HepG2 (cell line): Measurements from ENCODE around the gene MYO16. TPM values are rescaled to one million over a fixed set of nuclear protein-coding genes. Genes with fewer than 3 reads are reported as not detected.

Experiments used
- ATAC-seq: fragments of 200-7000 bp; cut with Tn5 transposase; 3 replicates; pipeline ENCODE4 v1.9.1; 2020; ENCODE audit warnings: mild to moderate bottlenecking, moderate library complexity
- BruUV-seq: library from RNA; stranded (reverse); fragments of 400-500 nt; replicated peaks from 2 replicates; lab custom pipeline; 2021; lab: Mats Ljungman, UMichigan
- CTCF ChIA-PET: fragments of 300-600 bp; formaldehyde crosslinking; extraction: SDS; loops from one replicate; lab custom pipeline; 2021; ENCODE audit warnings: low total read pairs, inconsistent platforms, low intra/inter-chr PET ratio; lab: Yijun Ruan, JAX
- POLR2A ChIA-PET: fragments of 350-600 bp; sonication (Branson Sonifier 250); formaldehyde crosslinking; loops from one replicate; lab custom pipeline; 2020; ENCODE audit warnings: antibody characterized with exemption, inconsistent platforms; lab: Yijun Ruan, JAX
- DNase-seq: peaks from one replicate; pipeline ENCODE4 v3.0.0-alpha.2; 2015; ENCODE audit warnings: low spot score
- FAIRE-seq: peaks from 3 replicates; lab custom pipeline; 2011; peaks lifted over from hg19 to GRCh38; lab: Jason Lieb, UNC
- H2AFZ ChIP-seq: one replicate; pipeline ENCODE4 v1.6.1; 2011; ENCODE audit warnings: low read length, inconsistent platforms
- H3K27ac ChIP-seq: fragments of 300-600 bp; 3 replicates; pipeline ENCODE4 v1.8.0; 2011; ENCODE audit warnings: mixed run types, mild to moderate bottlenecking, mixed read lengths, low read length, inconsistent platforms; ENCODE audit not compliant: insufficient read depth; ENCODE audit errors: extremely low read length
- H3K27me3 ChIP-seq, 2 experiments: fragments of 200-600 bp in 1 of 2; 2 replicates in 1 of 2; 3 replicates in 1 of 2; pipeline versions ENCODE4 v1.6.0 to v1.8.0; 2011; ENCODE audit warnings: low read length in 2 of 2, mild to moderate bottlenecking in 2 of 2, moderate library complexity in 2 of 2, inconsistent platforms in 1 of 2; ENCODE audit not compliant: insufficient read depth in 2 of 2, control insufficient read depth in 1 of 2
- H3K36me3 ChIP-seq, 2 experiments: fragments of 200-600 bp in 1 of 2; replicated peaks in 1 of 2; 2 replicates in 1 of 2; 3 replicates in 1 of 2; pipeline versions ENCODE4 v1.5.1 to v1.8.0; 2011; ENCODE audit warnings: low read length in 2 of 2, inconsistent platforms in 1 of 2; ENCODE audit not compliant: insufficient read depth in 2 of 2, control insufficient read depth in 1 of 2
- H3K4me1 ChIP-seq: 2 replicates; pipeline ENCODE4 v1.5.1; 2012; ENCODE audit warnings: low read length, inconsistent platforms; ENCODE audit not compliant: insufficient read depth
- H3K4me2 ChIP-seq: 2 replicates; pipeline ENCODE4 v1.6.0; 2011; ENCODE audit warnings: low read depth, low read length, inconsistent platforms
- H3K4me3 ChIP-seq, 3 experiments: fragments of 200-600 bp in 1 of 3; sonication (generic), shearing (Covaris generic) in 1 of 3; replicated peaks in 1 of 3; 2 replicates each; pipeline ENCODE4 v1.5.1; 2011 to 2016; ENCODE audit warnings: low read length in 3 of 3, inconsistent platforms in 2 of 3, low read depth in 2 of 3, mild to moderate bottlenecking in 2 of 3, control low read depth in 1 of 3, mixed read lengths in 1 of 3; ENCODE audit not compliant: insufficient read depth in 1 of 3
- H3K79me2 ChIP-seq: one replicate; pipeline ENCODE4 v1.6.1; 2011; ENCODE audit warnings: low read length, inconsistent platforms; ENCODE audit not compliant: insufficient read depth
- H3K9ac ChIP-seq: 2 replicates; pipeline ENCODE4 v1.6.0; 2011; ENCODE audit warnings: mild to moderate bottlenecking, low read depth, low read length, inconsistent platforms; ENCODE audit not compliant: insufficient read depth
- H3K9me3 ChIP-seq: 2 replicates; pipeline ENCODE4 v1.5.1; 2012; ENCODE audit warnings: mild to moderate bottlenecking, low read length
- H4K20me1 ChIP-seq: 2 replicates; pipeline ENCODE4 v1.6.0; 2011; ENCODE audit warnings: inconsistent platforms, mild to moderate bottlenecking, low read length, moderate library complexity; ENCODE audit not compliant: insufficient read depth
- LBX2 ChIP-seq: sonication (generic); formaldehyde crosslinking; IDR thresholded peaks from 2 replicates; pipeline ENCODE4 v1.5.0; 2020; ENCODE audit warnings: missing genetic modification reagents, mild to moderate bottlenecking, borderline replicate concordance
- MAFF ChIP-seq: IDR thresholded peaks from 2 replicates; pipeline ENCODE4 v1.6.1; 2011; ENCODE audit warnings: low read depth, low read length, improper control_type of control experiment
- NFIC ChIP-seq: IDR thresholded peaks from 2 replicates; pipeline ENCODE4 v1.6.1; 2012; ENCODE audit warnings: mild to moderate bottlenecking, low read length, inconsistent platforms
- NONO ChIP-seq, 2 experiments: fragments of 450-650 bp in 1 of 2; sonication (generic) in 1 of 2; formaldehyde crosslinking in 1 of 2; IDR thresholded peaks in 1 of 2; conservative IDR thresholded peaks in 1 of 2; 2 replicates each; pipeline versions ENCODE4 v1.6.1 to v1.8.0; 2017 to 2022; ENCODE audit warnings: mild to moderate bottlenecking in 1 of 2, missing genetic modification reagents in 1 of 2, moderate library complexity in 1 of 2
- PHF20 ChIP-seq: sonication (generic); formaldehyde crosslinking; IDR thresholded peaks from 2 replicates; pipeline ENCODE4 v1.5.0; 2020; ENCODE audit warnings: mild to moderate bottlenecking, missing genetic modification reagents
- POLR2AphosphoS5 ChIP-seq: IDR thresholded peaks from 2 replicates; pipeline ENCODE4 v1.6.1; 2012; ENCODE audit warnings: low read depth, low read length
- TEAD2 ChIP-seq: sonication (generic); formaldehyde crosslinking; IDR thresholded peaks from 2 replicates; pipeline ENCODE4 v1.9.0; 2021; ENCODE audit warnings: missing genetic modification reagents
- ZBTB1 ChIP-seq: sonication (generic); formaldehyde crosslinking; IDR thresholded peaks from 2 replicates; pipeline ENCODE4 v1.4.0; 2020; ENCODE audit warnings: missing genetic modification reagents, borderline replicate concordance
- ZFP36L2 ChIP-seq: sonication (generic); formaldehyde crosslinking; IDR thresholded peaks from 2 replicates; pipeline ENCODE4 v1.4.0; 2020; ENCODE audit warnings: missing genetic modification reagents
- ZMAT5 ChIP-seq: sonication (generic); formaldehyde crosslinking; IDR thresholded peaks from 2 replicates; pipeline ENCODE4 v1.5.0; 2020; ENCODE audit warnings: mild to moderate bottlenecking, low read depth, missing genetic modification reagents, borderline replicate concordance
- ZNF737 ChIP-seq: sonication (generic); formaldehyde crosslinking; IDR thresholded peaks from 2 replicates; pipeline ENCODE4 v1.5.0; 2020; ENCODE audit warnings: missing genetic modification reagents, mild to moderate bottlenecking, borderline replicate concordance
- WGBS: methylation state at CpG from one replicate; pipeline ENCODE4 v1.1.6; 2017; ENCODE audit warnings: low lambda C conversion rate; 5-methylcytosine and 5-hydroxymethylcytosine counted together
- in situ Hi-C: cut with HindIII; loops from 2 replicates; pipeline ENCODE4 v1.10.0; 2017; ENCODE audit warnings: low pct_unique_long_range_greater_than_20kb; ENCODE audit not compliant: extremely low pct_ligation_motif_present
- intact Hi-C: fragments of 100-400 bp; cut with micrococcal nuclease; formaldehyde crosslinking; loops from one replicate; pipeline ENCODE4 v1.10.0; 2022; ENCODE audit not compliant: unreplicated experiment
- polyA plus RNA-seq, 8 experiments: library from polyadenylated mRNA; depleted of rRNA in 3 of 8; stranded (reverse) in 7 of 8; unstranded in 1 of 8; fragments of >200 nt; fragmentation: Illumina TruSeq in 4 of 8; extraction: Trizol in 4 of 8; gene quantifications; 2 replicates each; pipeline versions ENCODE4 v1.2.1 to v1.2.3, GENCODE V29; 2011 to 2016; ENCODE audit warnings: low read depth in 4 of 8, missing spikeins in 1 of 8, mixed read lengths in 1 of 8; ENCODE audit not compliant: insufficient read depth in 1 of 8
- total RNA-seq, 5 experiments: library from RNA; depleted of rRNA; stranded (reverse); fragments of >200 nt; fragmentation: Illumina TruSeq; extraction: Trizol; gene quantifications; 2 replicates each; pipeline ENCODE4 v1.2.3, GENCODE V29; 2016; ENCODE audit warnings: low read depth in 1 of 5

Gene MYO16
- total and polyA plus RNA-seq, 2 of the 13 experiments (the other 11 are each of a cell fraction or from before 2014, with no cell fraction given) = not detected

GRCh38 chr13:108588516-108588915 lies 40.9 kb upstream of the MYO16 start:
- no peaks in the 10 kb centered on the region for H3K27me3 ChIP-seq
- ChIA-PET POLR2A (no interaction called here), CTCF (no interaction called here)
- no peaks in the 10 kb centered on the region for H3K4me1 ChIP-seq
- in situ Hi-C loops = no loop called here
- H3K9me3 ChIP-seq = peaks cover 45% of the 10 kb centered on the region
- H3K4me3 ChIP-seq = no peak overlapping the region
- no peaks in the 10 kb centered on the region for H3K79me2 ChIP-seq
- ATAC-seq (no peak), DNase-seq (no peak), FAIRE-seq (no peak)
- intact Hi-C loops = no loop called here
- BruUV-seq = no TSS peak
- no peaks in the 10 kb centered on the region for H3K36me3 ChIP-seq
- no peaks in the 10 kb centered on the region for H4K20me1 ChIP-seq
- 3% methylated on average over 3 of the region's 3 CpGs for WGBS
- no peak overlapping the region for H2AFZ ChIP-seq
- H3K4me2 ChIP-seq = no peak overlapping the region
- H3K27ac ChIP-seq = no peak overlapping the region
- no peak for TF ChIP-seq NONO (IDR thresholded peaks at IDR 0.05)
- no peak for TF ChIP-seq NONO (CRISPR knock-in tag; conservative IDR thresholded peaks at IDR 0.05)
- TF ChIP-seq POLR2AphosphoS5 = no peak
- TF ChIP-seq ZMAT5 (CRISPR knock-in tag) = no peak
- TF ChIP-seq ZFP36L2 (CRISPR knock-in tag) = no peak
- TF ChIP-seq LBX2 (CRISPR knock-in tag) = no peak
- TF ChIP-seq ZBTB1 (CRISPR knock-in tag) = no peak
- TF ChIP-seq TEAD2 (CRISPR knock-in tag) = no peak
- no peak for TF ChIP-seq NFIC
- TF ChIP-seq, all 625 proteins: peak for 0
- no peak overlapping the region for H3K9ac ChIP-seq

- no peak overlapping the region for H3K9ac ChIP-seq
- CTCF ChIA-PET = no interaction called here
- TF ChIP-seq MAFF (no peak), PHF20 (CRISPR knock-in tag) (no peak), ZNF737 (CRISPR knock-in tag) (no peak)
- no peaks in the 10 kb centered on the region for H3K27me3 ChIP-seq
- ATAC-seq (no peak), FAIRE-seq (no peak), DNase-seq (no peak)
- no peak overlapping the region for H2AFZ ChIP-seq
- H3K4me1 ChIP-seq = no peaks in the 10 kb centered on the region
- WGBS = 0% methylated on average over 3 of the region's 3 CpGs
- H3K27ac ChIP-seq = no peak overlapping the region
- H3K9me3 ChIP-seq = peaks cover 21% of the 10 kb centered on the region
- BruUV-seq = no TSS peak
- in situ Hi-C loops = no loop called here
- H3K79me2 ChIP-seq = no peaks in the 10 kb centered on the region
- no peak overlapping the region for H3K4me2 ChIP-seq
- intact Hi-C loops = no loop called here
- no peak overlapping the region for H3K4me3 ChIP-seq
- POLR2A ChIA-PET = no interaction called here
- H3K36me3 ChIP-seq = no peaks in the 10 kb centered on the region
- no peaks in the 10 kb centered on the region for H4K20me1 ChIP-seq
Measured at GRCh38 chr13:108594153-108594552, 35.3 kb upstream of the MYO16 start.
